Testis (tissue), 2 donors: ENCODE results near the gene RAB11FIP3.
"Not testable (repeated sequence)": the region's sequence is repeated elsewhere in the genome, so short reads cannot be mapped to it uniquely, and the experiment has no call there.

ENCODE experiments used
- CTCF ChIP-seq, 3 experiments: fragments of 450-650 bp in 2 of 3; fragments of 200-600 bp in 1 of 3; sonication (generic) in 1 of 3; IDR thresholded peaks; one replicate each; pipeline ENCODE4 v1.5.1; 2016 to 2019; ENCODE audit warnings: antibody characterized with exemption in 3 of 3, mild to moderate bottlenecking in 2 of 3, moderate library complexity in 1 of 3
- POLR2A ChIP-seq: fragments of 450-650 bp; IDR thresholded peaks from one replicate; pipeline ENCODE4 v1.6.1; 2017; ENCODE audit warnings: antibody characterized with exemption, mild to moderate bottlenecking, moderate library complexity

- not testable (repeated sequence) for TF ChIP-seq CTCF (IDR thresholded peaks at IDR 0.05); POLR2A
Measured at GRCh38 chr16:415170-415498, 10.3 kb upstream of the RAB11FIP3 start.
